ENCODE results near the gene CHI3L1.
A peak's percentile ranks its signal among the peaks of the same experiment; 100 is the strongest.

CHI3L1 gene

DNA sequence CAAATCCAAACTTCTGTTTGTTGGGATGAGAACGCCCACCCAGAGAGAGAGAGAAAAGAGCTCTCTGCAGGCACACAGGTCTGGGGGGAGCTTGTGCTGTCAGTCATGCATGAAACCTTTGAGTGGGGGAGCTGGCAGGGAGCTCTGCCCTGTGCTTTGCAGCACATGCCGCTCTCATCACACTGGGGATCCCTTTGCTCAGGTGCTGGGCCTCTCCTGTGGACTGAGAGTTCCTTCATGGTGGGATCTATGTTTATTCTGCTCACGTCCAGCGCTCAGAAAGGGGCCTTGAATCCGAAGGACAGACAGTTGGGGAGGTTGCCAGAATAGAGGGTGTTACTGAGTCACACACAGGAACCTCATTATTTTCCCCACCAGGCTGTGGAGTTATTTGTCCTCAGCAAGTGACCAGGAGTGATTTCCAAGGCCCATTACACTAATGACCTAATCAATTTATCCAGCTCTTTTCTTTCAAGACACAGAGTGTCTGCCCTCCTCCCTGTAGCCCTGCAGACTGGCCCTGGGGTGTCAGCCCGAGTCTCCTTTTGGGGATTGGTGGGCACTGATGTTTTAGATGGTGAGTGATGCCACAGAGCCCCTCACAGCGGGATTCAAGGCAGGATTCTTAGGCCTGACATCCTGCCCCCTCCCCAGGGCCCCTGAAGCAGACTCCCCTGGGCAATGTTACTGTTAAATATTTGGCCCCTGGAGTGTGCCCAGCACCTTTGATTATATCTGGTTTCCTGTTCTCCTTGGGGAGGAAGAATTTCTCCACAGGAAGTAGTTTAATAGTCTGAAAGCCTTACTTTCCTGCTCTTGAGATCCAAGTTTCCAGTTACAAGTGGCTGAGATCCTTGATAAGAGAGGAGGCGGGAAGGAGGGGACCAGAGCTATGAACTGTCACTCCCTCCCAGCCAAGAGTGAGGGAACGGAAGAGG, 33.2 kb downstream of the CHI3L1 start:
- peak in 26 of 56 donors; percentile 18 to 75 (median 42) for DNase-seq

- no peak for DNase-seq
Observed at GRCh38 chr1:203152158-203153034, 34.1 kb downstream of the CHI3L1 start.

- DNase-seq = no peak
Observed at GRCh38 chr1:203151362-203152157, 34.9 kb downstream of the CHI3L1 start.

DNA sequence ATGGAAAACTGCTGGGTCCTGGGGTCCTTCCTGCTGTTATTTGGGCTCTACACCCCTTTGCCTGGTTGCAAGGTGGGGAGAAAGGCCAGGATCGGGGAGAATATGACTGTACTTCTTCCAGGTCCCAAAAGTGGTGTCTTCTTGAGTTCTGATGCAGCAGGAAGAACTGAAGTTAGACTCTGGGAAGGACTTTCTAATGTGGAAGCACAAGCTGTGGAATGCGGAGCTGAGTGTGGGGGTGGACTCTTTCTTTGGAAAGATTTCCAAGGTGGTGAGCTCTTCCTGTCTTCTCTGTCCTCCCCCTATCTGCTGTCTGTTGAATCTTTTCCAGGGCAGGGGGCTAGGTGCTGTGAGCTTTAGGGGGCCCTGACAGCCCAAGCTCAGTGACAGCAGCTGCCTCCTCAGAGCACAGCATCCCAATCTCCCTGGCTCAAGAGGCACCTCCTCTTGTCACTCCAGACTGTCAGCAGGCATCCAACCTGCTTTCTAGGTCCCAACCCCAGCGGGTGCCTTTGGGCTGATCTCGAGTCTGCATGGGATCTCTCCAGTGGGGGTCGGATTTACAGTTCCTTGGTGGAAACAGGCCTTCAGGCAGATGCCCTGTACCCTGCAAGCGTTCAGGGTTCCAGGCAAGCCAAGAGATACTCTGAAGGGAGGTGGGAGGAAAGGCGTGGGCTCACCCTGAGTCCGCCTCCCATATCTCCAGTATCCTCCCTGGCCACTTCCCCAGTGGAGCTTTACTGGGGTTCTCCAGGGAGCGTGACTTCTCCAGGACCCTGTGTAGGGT, 35.8 kb downstream of the CHI3L1 start:
- no peak for DNase-seq

- no peak for DNase-seq
Observed at GRCh38 chr1:203149188-203149840, 37.2 kb downstream of the CHI3L1 start.

- DNase-seq = peak in 4 of 56 donors; percentile 23 to 46 (median 29)
Observed at GRCh38 chr1:203148579-203148978, 37.9 kb downstream of the CHI3L1 start.

DNA sequence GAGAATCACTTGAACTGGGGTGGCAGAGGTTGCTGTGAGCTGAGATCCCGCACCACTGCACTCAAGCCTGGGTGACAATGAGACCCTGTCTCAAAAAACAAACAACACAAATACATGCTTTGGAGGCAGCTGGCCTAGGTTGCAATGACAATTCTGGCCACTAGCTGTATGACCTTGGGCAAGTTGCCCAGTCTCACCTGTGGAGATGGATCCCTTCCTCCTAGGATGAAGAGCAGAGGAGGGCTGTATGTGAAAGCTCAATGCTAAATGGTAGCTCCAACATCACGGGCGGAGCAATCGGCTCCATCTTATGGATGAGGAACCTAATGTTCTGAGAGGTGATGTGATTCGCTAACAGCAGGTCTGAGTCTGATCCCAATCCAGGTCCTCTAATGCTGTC, 38.4 kb downstream of the CHI3L1 start:
- DNase-seq = no peak

GRCh38 chr1:203147376-203147775, 39.1 kb downstream of the CHI3L1 start:
- peak in 41 of 56 donors; percentile 24 to 79 (median 60) for DNase-seq

GRCh38 chr1:203146537-203146936, 40.0 kb downstream of the CHI3L1 start:
- peak in 8 of 56 donors; percentile 21 to 52 (median 34) for DNase-seq

DNA sequence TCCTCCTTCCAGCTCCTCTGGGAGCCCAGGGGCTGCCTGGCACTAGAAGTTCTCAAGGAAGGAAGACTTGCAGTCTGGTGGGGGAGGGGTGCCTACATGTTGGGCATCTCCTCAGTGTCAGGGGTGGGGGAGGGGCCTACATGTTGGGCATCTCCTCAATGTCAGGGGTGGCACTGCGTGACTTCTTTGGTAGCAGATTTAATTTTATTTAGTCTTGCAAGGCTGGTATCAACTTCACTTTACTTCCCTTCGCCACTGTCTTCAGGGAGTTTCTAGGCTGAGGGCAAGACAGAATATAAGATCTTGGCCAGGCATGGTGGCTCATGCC, 40.5 kb downstream of the CHI3L1 start:
- DNase-seq = peak in 1 of 56 donors; percentile 32

- peak in 1 of 56 donors; percentile 19 for DNase-seq
Observed at GRCh38 chr1:203145321-203146041, 41.0 kb downstream of the CHI3L1 start.

- DNase-seq = peak in 50 of 56 donors; percentile 36 to 88 (median 72)
Observed at GRCh38 chr1:203144661-203145060, 41.8 kb downstream of the CHI3L1 start.

DNA sequence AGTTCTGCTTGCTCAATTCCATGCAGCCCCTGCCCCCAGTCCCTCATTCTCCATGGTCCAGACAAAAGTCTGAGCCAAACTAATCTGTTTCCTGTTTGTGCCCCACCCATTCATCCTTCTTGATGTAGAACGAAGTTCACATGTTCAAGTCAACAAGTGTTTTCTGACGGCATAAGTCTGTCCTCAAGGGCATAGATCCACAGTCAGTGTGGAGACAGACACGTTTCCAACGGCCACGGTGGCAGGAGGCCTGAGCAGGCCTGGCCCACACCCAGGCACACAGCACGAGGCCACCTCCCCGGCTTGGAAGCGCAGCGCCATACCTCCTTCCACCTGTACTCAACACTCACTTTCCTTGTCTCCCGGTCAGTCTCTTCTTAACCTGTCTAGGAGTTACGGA, 42.9 kb downstream of the CHI3L1 start:
- no peak for DNase-seq

- no peak for DNase-seq
Observed at GRCh38 chr1:203142684-203143408, 43.7 kb downstream of the CHI3L1 start.

DNA sequence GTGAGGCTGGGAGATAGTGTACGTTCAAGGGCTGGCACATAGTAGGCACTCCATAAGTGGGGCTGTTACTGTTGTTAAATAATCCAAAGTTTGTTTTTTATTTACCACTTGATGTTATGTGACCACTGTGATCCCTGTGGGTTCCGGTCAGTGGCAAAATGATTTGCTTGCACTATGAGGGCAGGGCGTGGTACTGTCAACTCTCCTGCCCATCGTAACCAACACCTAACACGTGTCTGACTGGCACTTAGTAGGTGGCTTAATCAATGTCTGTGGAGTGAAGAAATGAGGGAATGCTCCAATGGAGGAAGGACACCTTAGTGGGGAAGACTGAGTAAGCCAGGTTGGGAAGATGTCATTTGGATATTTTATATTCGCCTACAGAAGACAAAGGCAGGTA, 44.4 kb downstream of the CHI3L1 start:
- no peak for DNase-seq

- peak in 2 of 56 donors; percentile 19 to 43 for DNase-seq
Observed at GRCh38 chr1:203140743-203141520, 45.6 kb downstream of the CHI3L1 start.

- no peak for DNase-seq
Observed at GRCh38 chr1:203139976-203140475, 46.5 kb downstream of the CHI3L1 start.
